K562 (cell line): Measurements from ENCODE around the gene SERGEF. TPM values are rescaled to one million over a fixed set of nuclear protein-coding genes. Genes with fewer than 3 reads are reported as not detected.

Source experiments
- ATAC-seq: fragments of 200-7000 bp; cut with Tn5 transposase; 3 replicates; pipeline ENCODE4 v1.9.1; 2020; ENCODE audit warnings: moderate library complexity
- BruUV-seq: library from RNA; stranded (reverse); fragments of 400-500 nt; replicated peaks from 2 replicates; lab custom pipeline; 2021; lab: Mats Ljungman, UMichigan
- CTCF ChIA-PET: fragments of 300-600 bp; formaldehyde crosslinking; extraction: SDS; loops from one replicate; lab custom pipeline; 2021; ENCODE audit warnings: low intra/inter-chr PET ratio; lab: Yijun Ruan, JAX
- POLR2A ChIA-PET: fragments of 300-600, 350-650 bp; sonication (Branson Sonifier 250); formaldehyde crosslinking; extraction: SDS; loops from one replicate; lab custom pipeline; 2021; ENCODE audit warnings: antibody characterized with exemption, inconsistent platforms; lab: Yijun Ruan, JAX
- DNase-seq, 4 experiments: peaks; one replicate each; pipeline versions ENCODE4 v3.0.0 to v3.0.0-alpha.2; 2011 to 2018; ENCODE audit warnings: low spot score in 3 of 4, mixed read lengths in 3 of 4; ENCODE audit errors: extremely low read depth in 1 of 4
- FAIRE-seq: peaks from 2 replicates; lab custom pipeline; 2011; peaks lifted over from hg19 to GRCh38; lab: Jason Lieb, UNC
- H2AFZ ChIP-seq: 2 replicates; pipeline ENCODE4 v1.6.0; 2011; ENCODE audit warnings: low read depth, low read length, control low read depth, inconsistent platforms
- H3K27ac ChIP-seq: fragments of 200-600 bp; 3 replicates; pipeline ENCODE4 v1.8.0; 2011; ENCODE audit warnings: low read depth, mild to moderate bottlenecking, control low read depth, inconsistent platforms, low read length, moderate library complexity, mixed read lengths; ENCODE audit errors: extremely low read depth
- H3K27me3 ChIP-seq, 2 experiments: fragments of 300-600 bp in 1 of 2; 2 replicates in 1 of 2; 3 replicates in 1 of 2; pipeline versions ENCODE4 v1.6.0 to v1.8.0; 2011; ENCODE audit warnings: inconsistent platforms in 2 of 2, low read length in 2 of 2, mild to moderate bottlenecking in 1 of 2, mixed read lengths in 1 of 2, moderate library complexity in 1 of 2; ENCODE audit not compliant: control insufficient read depth in 2 of 2, insufficient read depth in 2 of 2
- H3K36me3 ChIP-seq: fragments of 300-600 bp; 3 replicates; pipeline ENCODE4 v1.8.0; 2011; ENCODE audit warnings: mild to moderate bottlenecking, low read length, inconsistent platforms; ENCODE audit not compliant: control insufficient read depth, insufficient read depth
- H3K4me1 ChIP-seq, 2 experiments: fragments of 200-600 bp in 1 of 2; replicated peaks in 1 of 2; 2 replicates in 1 of 2; 3 replicates in 1 of 2; pipeline versions ENCODE4 v1.5.1 to v1.8.0; 2011; ENCODE audit warnings: inconsistent platforms in 2 of 2, low read length in 2 of 2, mild to moderate bottlenecking in 1 of 2, mixed read lengths in 1 of 2, moderate library complexity in 1 of 2; ENCODE audit not compliant: control insufficient read depth in 2 of 2, insufficient read depth in 2 of 2
- H3K4me2 ChIP-seq: 2 replicates; pipeline ENCODE4 v1.6.1; 2011; ENCODE audit warnings: low read length, control low read depth, inconsistent platforms, mixed read lengths; ENCODE audit not compliant: insufficient read depth
- H3K4me3 ChIP-seq: fragments of 200-600 bp; sonication (generic), shearing (Covaris generic); 2 replicates; pipeline ENCODE4 v1.5.1; 2016; ENCODE audit warnings: control low read depth, inconsistent platforms
- H3K79me2 ChIP-seq: fragments of 200-600 bp; 3 replicates; pipeline ENCODE4 v1.8.0; 2011; ENCODE audit warnings: low read length, inconsistent platforms; ENCODE audit not compliant: control insufficient read depth, insufficient read depth
- H3K9ac ChIP-seq, 2 experiments: 2 replicates each; pipeline versions ENCODE4 v1.6.0 to v1.6.1; 2011; ENCODE audit warnings: low read depth in 2 of 2, low read length in 2 of 2, control low read depth in 1 of 2, inconsistent platforms in 1 of 2, mild to moderate bottlenecking in 1 of 2, mixed read lengths in 1 of 2; ENCODE audit not compliant: insufficient read depth in 1 of 2
- H3K9me1 ChIP-seq: one replicate; pipeline ENCODE4 v1.6.0; 2011; ENCODE audit warnings: inconsistent platforms, mild to moderate bottlenecking, low read length, moderate library complexity; ENCODE audit not compliant: control insufficient read depth, insufficient read depth
- H3K9me3 ChIP-seq: replicated peaks from 2 replicates; pipeline ENCODE4 v1.5.1; 2011; ENCODE audit warnings: low read depth, low read length, inconsistent platforms; ENCODE audit not compliant: control insufficient read depth, insufficient read depth
- H4K20me1 ChIP-seq: replicated peaks from 2 replicates; pipeline ENCODE4 v1.6.1; 2011; ENCODE audit warnings: low read length, inconsistent platforms, mixed read lengths; ENCODE audit not compliant: control insufficient read depth, insufficient read depth
- FOS ChIP-seq: IDR thresholded peaks from 3 replicates; pipeline ENCODE4 v1.6.1; 2011; ENCODE audit not compliant: insufficient read length; ENCODE audit errors: extremely low read depth
- FUS ChIP-seq: fragments of 200-400 bp; formaldehyde crosslinking; optimal IDR thresholded peaks from 2 replicates; pipeline ENCODE3; 2017; ENCODE audit warnings: low read depth, low read length
- GABPB2 ChIP-seq: fragments of 250-450 bp; sonication (Bioruptor Pico); conservative IDR thresholded peaks from 2 replicates; pipeline ENCODE4 v1.5.1; 2021; ENCODE audit warnings: mild to moderate bottlenecking
- HDAC2 ChIP-seq: fragments of 450-650 bp; IDR thresholded peaks from 2 replicates; pipeline ENCODE4 v1.6.1; 2016; ENCODE audit warnings: mild to moderate bottlenecking
- NCOA4 ChIP-seq: fragments of 450-650 bp; IDR thresholded peaks from 2 replicates; pipeline ENCODE4 v1.6.1; 2018; ENCODE audit warnings: mild to moderate bottlenecking; ENCODE audit not compliant: partially characterized antibody
- NFATC3 ChIP-seq: fragments of 450-650 bp; IDR thresholded peaks from 2 replicates; pipeline ENCODE4 v1.6.1; 2017; ENCODE audit warnings: mild to moderate bottlenecking
- PYGO2 ChIP-seq: fragments of 450-650 bp; IDR thresholded peaks from 2 replicates; pipeline ENCODE4 v1.6.1; 2016; ENCODE audit warnings: mild to moderate bottlenecking, missing genetic modification characterization, moderate library complexity, missing compliant biosample characterization
- RBM15 ChIP-seq: fragments of 200-400 bp; formaldehyde crosslinking; IDR thresholded peaks from 2 replicates; pipeline ENCODE4 v1.6.1; 2018; ENCODE audit warnings: mild to moderate bottlenecking, low read length, moderate library complexity; ENCODE audit not compliant: insufficient read depth
- RBM22 ChIP-seq: fragments of 200-400 bp; formaldehyde crosslinking; IDR thresholded peaks from 2 replicates; pipeline ENCODE4 v1.6.1; 2018; ENCODE audit warnings: low read length, low read depth; ENCODE audit not compliant: poor library complexity, severe bottlenecking
- TOE1 ChIP-seq, 2 experiments: fragments of 450-650 bp in 1 of 2; sonication (generic) in 1 of 2; formaldehyde crosslinking in 1 of 2; IDR thresholded peaks; 2 replicates each; pipeline versions ENCODE4 v1.7.1 to v1.8.0; 2016 to 2022; ENCODE audit warnings: borderline replicate concordance in 2 of 2, mild to moderate bottlenecking in 2 of 2, antibody characterized with exemption in 1 of 2, inconsistent platforms in 1 of 2, low read depth in 1 of 2, missing genetic modification reagents in 1 of 2, moderate library complexity in 1 of 2
- ZNF24 ChIP-seq: fragments of 450-650 bp; IDR thresholded peaks from 2 replicates; pipeline ENCODE4 v1.6.1; 2016
- ZNF449 ChIP-seq: fragments of 250-450 bp; sonication (Bioruptor Pico); IDR thresholded peaks from 2 replicates; pipeline ENCODE4 v1.8.0; 2022; ENCODE audit warnings: moderate library complexity, mild to moderate bottlenecking, inconsistent platforms
- ZNF695 ChIP-seq: fragments of 450-650 bp; formaldehyde crosslinking; IDR thresholded peaks from 2 replicates; pipeline ENCODE4 v1.4.0; 2020; ENCODE audit warnings: mild to moderate bottlenecking, moderate library complexity
- ZNF696 ChIP-seq: fragments of 250-450 bp; sonication (Bioruptor Pico); conservative IDR thresholded peaks from 2 replicates; pipeline ENCODE4 v1.4.0; 2020; ENCODE audit warnings: mild to moderate bottlenecking, moderate library complexity
- ZNF707 ChIP-seq: fragments of 250-450 bp; sonication (Bioruptor Pico); conservative IDR thresholded peaks from 2 replicates; pipeline ENCODE4 v1.8.0; 2022; ENCODE audit warnings: inconsistent platforms, mild to moderate bottlenecking, moderate library complexity
- ZNF79 ChIP-seq: fragments of 250-450 bp; sonication (Bioruptor Pico); IDR thresholded peaks from 2 replicates; pipeline ENCODE4 v1.4.0; 2020; ENCODE audit warnings: low read depth, mild to moderate bottlenecking, moderate library complexity
- WGBS: fragments of 100-300 bp; shearing (Covaris generic); methylation state at CpG from one replicate; pipeline ENCODE4 v1.1.6; 2016; ENCODE audit warnings: low coverage, mixed read lengths; ENCODE audit not compliant: insufficient coverage; ENCODE audit errors: missing lambda C conversion rate; 5-methylcytosine and 5-hydroxymethylcytosine counted together
- in situ Hi-C: fragments of 300-500 bp; cut with MboI; formaldehyde crosslinking; loops from 4 replicates; pipeline ENCODE4 v1.15.0; 2018; ENCODE audit warnings: inconsistent platforms, mixed read lengths
- intact Hi-C: fragments of 100-400 bp; cut with micrococcal nuclease; formaldehyde crosslinking; loops from 2 replicates; pipeline ENCODE4 v1.14.2; 2022
- polyA plus RNA-seq, 8 experiments: library from polyadenylated mRNA; depleted of rRNA in 4 of 8; stranded (reverse) in 5 of 8; unstranded in 3 of 8; fragments of >200 nt; fragmentation: Nextera tagmentation in 2 of 8; fragmentation: Illumina TruSeq in 1 of 8; extraction: Ambion mirVana in 2 of 8; extraction: Trizol in 1 of 8; gene quantifications; 2 replicates each; pipeline versions ENCODE4 v1.2.1 to v1.2.3, GENCODE V29; 2011 to 2014; ENCODE audit warnings: inconsistent platforms in 1 of 8, missing spikeins in 1 of 8
- total RNA-seq, 7 experiments: library from RNA; depleted of rRNA in 6 of 7; stranded (reverse); fragments of >200 nt in 6 of 7; fragmentation: Illumina TruSeq in 2 of 7; extraction: Trizol in 2 of 7; gene quantifications; 2 replicates each; pipeline versions ENCODE4 v1.2.1 to v1.2.3, GENCODE V29; 2011 to 2021; ENCODE audit warnings: low replicate concordance in 1 of 7

SERGEF gene
- total and polyA plus RNA-seq, 9 of the 15 experiments (the other 6 are each of a cell fraction or from before 2014, with no cell fraction given), result 10.2 to 28.0 (median 19.9) TPM

- Histone ChIP-seq H3K4me1 (peaks cover 0 to 4% of the 10 kb centered on the region in 2 experiments; a peak in 2 of 5 replicates), H3K79me2 (no peaks in the 10 kb centered on the region), H3K4me2 (no peak overlapping the region), H3K9me3 (no peaks in the 10 kb centered on the region), H3K27me3 (no peaks in the 10 kb centered on the region), H4K20me1 (no peaks in the 10 kb centered on the region), H3K9me1 (no peaks in the 10 kb centered on the region), H3K4me3 (no peak overlapping the region), H3K9ac (no peak overlapping the region), H3K27ac (no peak overlapping the region), H3K36me3 (no peaks in the 10 kb centered on the region), H2AFZ (no peak overlapping the region)
- no peak for TF ChIP-seq FOS
- no peak for TF ChIP-seq ZNF707 (CRISPR knock-in tag)
- TF ChIP-seq ZNF696, result no peak
- no peak for TF ChIP-seq ZNF695 (CRISPR knock-in tag)
- TF ChIP-seq NFATC3, result no peak
- no peak for TF ChIP-seq NCOA4
- TF ChIP-seq FUS, result no peak
- no peak for TF ChIP-seq HDAC2
- no peak for TF ChIP-seq ZNF79 (CRISPR knock-in tag)
- no peak for TF ChIP-seq RBM15
- TF ChIP-seq PYGO2 (tag), result no peak
- no peak for TF ChIP-seq ZNF449 (CRISPR knock-in tag)
- TF ChIP-seq GABPB2 (CRISPR knock-in tag), result no peak
- TF ChIP-seq ZNF24, result no peak
- no peak for TF ChIP-seq TOE1 (IDR thresholded peaks at IDR 0.05; ENCODE audit: borderline replicate concordance)
- no peak for TF ChIP-seq TOE1 (CRISPR knock-in tag; IDR thresholded peaks at IDR 0.05; ENCODE audit: borderline replicate concordance, low read depth)
- TF ChIP-seq RBM22, result no peak
- FAIRE-seq (no peak), DNase-seq (no peak), ATAC-seq (no peak)
- WGBS, result 25% methylated on average over 1 of the region's 1 CpG
- intact Hi-C loops, result no loop called here
- BruUV-seq, result no TSS peak
- ChIA-PET CTCF (no interaction called here), POLR2A (interaction anchor here (0.8 to 3.8 kb wide), 4 partner anchors 11 to 218 kb away, joined by 3 to 10 read pairs (median 3); no protein-coding TSS in a partner anchor)
- in situ Hi-C loops, result no loop called here
These were observed 161.2 kb downstream of the SERGEF start for GRCh38 chr11:17851697-17852096.
